Gastrocnemius medialis (tissue), 4 donors: ENCODE measurements around the gene SERPINB6. TPM values are rescaled to one million over a fixed set of nuclear protein-coding genes. Genes with fewer than 3 reads are reported as not detected.
A peak's percentile ranks its signal among the peaks of the same experiment; 100 is the strongest.

ENCODE experiments used
- ATAC-seq, 2 donors: fragments of 150-250 bp; one replicate each; pipeline ENCODE4 v1.9.1; 2016
- DNase-seq, 2 donors: peaks; one replicate each; pipeline ENCODE4 v3.0.0-alpha.2; 2019
- H3K27ac ChIP-seq, 4 donors: fragments of 200-600 bp; sonication (generic); 1 replicate in 1 of 4; 2 replicates in 3 of 4; pipeline ENCODE4 v1.5.1; 2016 to 2018; ENCODE audit warnings: mild to moderate bottlenecking in 2 of 4, moderate library complexity in 1 of 4
- H3K27me3 ChIP-seq, 3 donors: fragments of 200-600 bp; sonication (generic) in 2 of 3; 1 replicate in 1 of 3; 2 replicates in 2 of 3; pipeline versions ENCODE4 v1.5.1 to v1.6.0; 2016 to 2019; ENCODE audit warnings: mild to moderate bottlenecking in 1 of 3, moderate library complexity in 1 of 3
- H3K36me3 ChIP-seq, 2 donors: fragments of 200-600 bp; sonication (generic) in 1 of 2; one replicate each; pipeline ENCODE4 v1.5.1; 2017 to 2018
- H3K4me1 ChIP-seq, 2 donors: fragments of 200-600 bp; sonication (generic) in 1 of 2; one replicate each; pipeline ENCODE4 v1.5.1; 2016 to 2017; ENCODE audit warnings: mild to moderate bottlenecking in 2 of 2
- H3K4me3 ChIP-seq, 4 donors: fragments of 200-600 bp; sonication (generic) in 3 of 4; 1 replicate in 1 of 4; 2 replicates in 3 of 4; pipeline ENCODE4 v1.5.1; 2016 to 2019; ENCODE audit warnings: mild to moderate bottlenecking in 2 of 4
- H3K9me3 ChIP-seq, 3 donors: fragments of 200-600 bp; sonication (generic) in 2 of 3; 1 replicate in 1 of 3; 2 replicates in 2 of 3; pipeline ENCODE4 v1.5.1; 2016 to 2019
- CTCF ChIP-seq, 5 experiments: fragments of 450-650 bp in 3 of 5; fragments of 200-600 bp in 2 of 5; sonication (generic) in 2 of 5; IDR thresholded peaks in 4 of 5; conservative IDR thresholded peaks in 1 of 5; 1 replicate in 4 of 5; 2 replicates in 1 of 5; pipeline ENCODE4 v1.5.1; 2016 to 2019; ENCODE audit warnings: antibody characterized with exemption in 5 of 5, mild to moderate bottlenecking in 3 of 5, moderate library complexity in 3 of 5
- POLR2A ChIP-seq, 2 donors: fragments of 450-650 bp; IDR thresholded peaks; one replicate each; pipeline ENCODE4 v1.6.1; 2017; ENCODE audit warnings: antibody characterized with exemption in 2 of 2, mild to moderate bottlenecking in 2 of 2, moderate library complexity in 2 of 2
- in situ Hi-C, 4 donors: fragments of 200-750 bp; cut with MboI; loops; one replicate each; pipeline versions ENCODE4 v1.15.0 to v1.8.0; 2017; ENCODE audit warnings: low sequenced_read_pairs in 4 of 4
- intact Hi-C: fragments of 100-400 bp; cut with DNase I; formaldehyde crosslinking; loops from one replicate; pipeline ENCODE4 v1.15.1; 2023; ENCODE audit warnings: low total_unique reads
- total RNA-seq, 4 donors: library from RNA; depleted of rRNA; stranded (reverse); fragments of >200 nt; gene quantifications; one replicate each; pipeline versions ENCODE4 v1.1.0 to v1.2.3, GENCODE V29; 2016

The SERPINB6 gene
- total RNA-seq, 4 donors from 2014 or later: 114 to 260 (median 189) TPM

- in situ Hi-C loops (no loop called here), intact Hi-C loops (no loop called here)
- TF ChIP-seq POLR2A (IDR thresholded peaks at IDR 0.05) (no peak), CTCF (IDR thresholded peaks at IDR 0.05 in 4 of 5, conservative IDR thresholded peaks at IDR 0.05 in 1 of 5) (no peak)
- Histone ChIP-seq H3K36me3 (peaks cover 0 to 84% of the 10 kb centered on the region in 2 donors), H3K4me1 (peaks cover 3 to 25% of the 10 kb centered on the region in 2 donors), H3K9me3 (no peaks in the 10 kb centered on the region), H3K27me3 (no peaks in the 10 kb centered on the region), H3K4me3 (no peak overlapping the region), H3K27ac (peak overlapping the region in 1 of 4 donors; percentile 45)
- ATAC-seq (no peak), DNase-seq (no peak)
Measured at GRCh38 chr6:3016473-3017280, 45.3 kb upstream of the SERPINB6 start.

GRCh38 chr6:3015144-3015543 lies 43.8 kb upstream of the SERPINB6 start:
- no peak for ATAC-seq
- H3K4me3 ChIP-seq: no peak overlapping the region
- in situ Hi-C loops (no loop called here), intact Hi-C loops (no loop called here)
- H3K36me3 ChIP-seq: peaks cover 0 to 89% of the 10 kb centered on the region in 2 donors
- H3K4me1 ChIP-seq: peaks cover 0 to 13% of the 10 kb centered on the region in 2 donors
- no peaks in the 10 kb centered on the region for H3K27me3 ChIP-seq
- TF ChIP-seq POLR2A (IDR thresholded peaks at IDR 0.05) (no peak), CTCF (IDR thresholded peaks at IDR 0.05 in 4 of 5, conservative IDR thresholded peaks at IDR 0.05 in 1 of 5) (no peak)
- no peaks in the 10 kb centered on the region for H3K9me3 ChIP-seq
- no peak overlapping the region for H3K27ac ChIP-seq
- DNase-seq: no peak

- peaks cover 0 to 89% of the 10 kb centered on the region in 2 donors for H3K36me3 ChIP-seq
- in situ Hi-C loops (no loop called here), intact Hi-C loops (no loop called here)
- no peak overlapping the region for H3K4me3 ChIP-seq
- no peaks in the 10 kb centered on the region for H3K9me3 ChIP-seq
- TF ChIP-seq CTCF (IDR thresholded peaks at IDR 0.05 in 4 of 5, conservative IDR thresholded peaks at IDR 0.05 in 1 of 5): no peak
- TF ChIP-seq POLR2A (IDR thresholded peaks at IDR 0.05): no peak
- DNase-seq: no peak
- no peaks in the 10 kb centered on the region for H3K27me3 ChIP-seq
- H3K4me1 ChIP-seq: peaks cover 0 to 12% of the 10 kb centered on the region in 2 donors
- no peak overlapping the region for H3K27ac ChIP-seq
- no peak for ATAC-seq
Measured at GRCh38 chr6:3014675-3015066, 43.3 kb upstream of the SERPINB6 start.

- intact Hi-C loops (no loop called here), in situ Hi-C loops (no loop called here)
- DNase-seq: no peak
- Histone ChIP-seq H3K27me3 (no peaks in the 10 kb centered on the region), H3K36me3 (peaks cover 0 to 89% of the 10 kb centered on the region in 2 donors), H3K9me3 (no peaks in the 10 kb centered on the region), H3K4me1 (peaks cover 0 to 6% of the 10 kb centered on the region in 2 donors), H3K27ac (peak overlapping the region in 1 of 4 donors; percentile 43), H3K4me3 (no peak overlapping the region)
- TF ChIP-seq CTCF (IDR thresholded peaks at IDR 0.05 in 4 of 5, conservative IDR thresholded peaks at IDR 0.05 in 1 of 5) (no peak), POLR2A (IDR thresholded peaks at IDR 0.05) (no peak)
- no peak for ATAC-seq
Measured at GRCh38 chr6:3013901-3014674, 42.7 kb upstream of the SERPINB6 start.
